Ishikawa (cell line): ENCODE data around the gene NANP.

Experiments
- CEBPB ChIP-seq: IDR thresholded peaks from 2 replicates; pipeline ENCODE4 v1.6.1; 2012
- CREB1 ChIP-seq: IDR thresholded peaks from 2 replicates; pipeline ENCODE4 v1.6.1; 2012; ENCODE audit warnings: low read depth
- EGR1 ChIP-seq: IDR thresholded peaks from 2 replicates; pipeline ENCODE4 v1.6.1; 2012
- EP300 ChIP-seq: IDR thresholded peaks from 2 replicates; pipeline ENCODE4 v1.6.1; 2012; ENCODE audit warnings: borderline replicate concordance
- FOXM1 ChIP-seq: IDR thresholded peaks from 2 replicates; pipeline ENCODE4 v1.6.1; 2012; ENCODE audit warnings: low read depth, borderline replicate concordance
- NFIC ChIP-seq: IDR thresholded peaks from 2 replicates; pipeline ENCODE4 v1.6.1; 2012
- RAD21 ChIP-seq: IDR thresholded peaks from 2 replicates; pipeline ENCODE4 v1.6.1; 2012; ENCODE audit warnings: low read depth
- TAF1 ChIP-seq: IDR thresholded peaks from 2 replicates; pipeline ENCODE4 v1.6.1; 2012; ENCODE audit warnings: low read depth, mild to moderate bottlenecking
- TCF12 ChIP-seq: IDR thresholded peaks from 2 replicates; pipeline ENCODE4 v1.6.1; 2012; ENCODE audit warnings: low read depth
- TEAD4 ChIP-seq: IDR thresholded peaks from 2 replicates; pipeline ENCODE4 v1.6.1; 2012
- USF1 ChIP-seq: IDR thresholded peaks from 2 replicates; pipeline ENCODE4 v1.6.1; 2012
- YY1 ChIP-seq: IDR thresholded peaks from 2 replicates; pipeline ENCODE4 v1.6.1; 2012; ENCODE audit warnings: low read depth
- ZBTB7A ChIP-seq: IDR thresholded peaks from 2 replicates; pipeline ENCODE4 v1.6.1; 2012; ENCODE audit warnings: low read depth
- TF ChIP-seq, protein P1 (sequence below): IDR thresholded peaks from 2 replicates; pipeline ENCODE4 v1.6.1; 2012; ENCODE audit warnings: low read depth, mild to moderate bottlenecking
- TF ChIP-seq, protein P2 (sequence below): IDR thresholded peaks from 2 replicates; pipeline ENCODE4 v1.6.1; 2012

Gene NANP

GRCh38 chr20:25626779-25627178, 3.0 kb upstream of the NANP start:
- TF ChIP-seq EGR1 (no peak), ZBTB7A (no peak), TCF12 (no peak), USF1 (no peak)

DNA sequence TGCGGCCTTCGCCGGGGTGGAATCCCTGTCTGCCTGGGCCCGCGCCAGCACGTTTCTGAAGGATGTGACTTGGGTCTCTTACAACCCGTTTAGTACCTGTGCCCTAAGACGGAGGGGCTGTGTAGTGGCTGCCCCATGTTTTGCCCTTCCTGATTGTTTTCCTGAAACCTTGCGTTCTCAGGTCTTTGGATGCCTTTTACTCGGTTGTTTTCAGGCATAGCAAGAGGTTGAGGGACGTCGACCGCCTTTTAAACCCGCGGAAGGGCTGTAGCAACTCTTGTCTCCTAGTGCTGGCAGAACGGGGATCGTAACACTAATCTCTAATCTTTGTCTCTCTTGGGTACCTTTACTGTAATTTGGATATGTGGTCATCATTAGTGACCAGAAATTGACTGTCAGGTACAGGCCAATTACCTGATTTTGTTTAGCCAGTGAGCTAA, 706 bp upstream of the NANP start:
- TF ChIP-seq NFIC (no peak), EGR1 (no peak), FOXM1 (no peak), ZBTB7A (no peak), TAF1 (no peak), TEAD4 (no peak), USF1 (no peak), RAD21 (no peak)

DNA sequence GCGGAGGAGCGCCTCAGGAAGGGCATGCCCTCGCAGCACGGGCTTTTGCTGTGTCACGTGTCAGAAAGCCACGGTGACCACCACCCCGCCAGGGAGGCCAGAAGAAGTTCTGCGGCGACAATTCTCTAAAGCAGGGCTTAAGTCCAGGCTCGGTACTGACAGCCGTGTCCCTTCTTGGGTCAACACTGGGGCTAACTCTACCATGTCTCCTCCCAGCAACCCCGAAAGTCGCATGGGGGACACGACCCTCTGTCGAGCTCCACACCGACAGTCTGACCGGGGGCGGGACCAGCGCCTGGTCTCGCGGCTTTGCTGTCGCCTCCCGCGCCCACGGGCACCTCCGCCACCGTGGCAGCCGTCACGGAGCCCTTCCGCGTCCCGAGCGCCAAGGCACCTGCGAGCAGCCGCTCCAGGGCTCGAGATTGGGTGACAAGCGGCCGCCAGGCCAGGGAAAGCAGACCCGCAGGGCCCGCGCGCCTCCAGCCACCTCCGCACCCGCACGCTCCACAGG, 534 bp downstream of the NANP start:
- TF ChIP-seq CREB1: no peak
- no peak for TF ChIP-seq YY1
- TF ChIP-seq NFIC: no peak
- TF ChIP-seq EGR1: peak; percentile 54; the same call in 1 of the 2 replicates
- no peak for TF ChIP-seq RAD21
- TF ChIP-seq, protein P1, sequence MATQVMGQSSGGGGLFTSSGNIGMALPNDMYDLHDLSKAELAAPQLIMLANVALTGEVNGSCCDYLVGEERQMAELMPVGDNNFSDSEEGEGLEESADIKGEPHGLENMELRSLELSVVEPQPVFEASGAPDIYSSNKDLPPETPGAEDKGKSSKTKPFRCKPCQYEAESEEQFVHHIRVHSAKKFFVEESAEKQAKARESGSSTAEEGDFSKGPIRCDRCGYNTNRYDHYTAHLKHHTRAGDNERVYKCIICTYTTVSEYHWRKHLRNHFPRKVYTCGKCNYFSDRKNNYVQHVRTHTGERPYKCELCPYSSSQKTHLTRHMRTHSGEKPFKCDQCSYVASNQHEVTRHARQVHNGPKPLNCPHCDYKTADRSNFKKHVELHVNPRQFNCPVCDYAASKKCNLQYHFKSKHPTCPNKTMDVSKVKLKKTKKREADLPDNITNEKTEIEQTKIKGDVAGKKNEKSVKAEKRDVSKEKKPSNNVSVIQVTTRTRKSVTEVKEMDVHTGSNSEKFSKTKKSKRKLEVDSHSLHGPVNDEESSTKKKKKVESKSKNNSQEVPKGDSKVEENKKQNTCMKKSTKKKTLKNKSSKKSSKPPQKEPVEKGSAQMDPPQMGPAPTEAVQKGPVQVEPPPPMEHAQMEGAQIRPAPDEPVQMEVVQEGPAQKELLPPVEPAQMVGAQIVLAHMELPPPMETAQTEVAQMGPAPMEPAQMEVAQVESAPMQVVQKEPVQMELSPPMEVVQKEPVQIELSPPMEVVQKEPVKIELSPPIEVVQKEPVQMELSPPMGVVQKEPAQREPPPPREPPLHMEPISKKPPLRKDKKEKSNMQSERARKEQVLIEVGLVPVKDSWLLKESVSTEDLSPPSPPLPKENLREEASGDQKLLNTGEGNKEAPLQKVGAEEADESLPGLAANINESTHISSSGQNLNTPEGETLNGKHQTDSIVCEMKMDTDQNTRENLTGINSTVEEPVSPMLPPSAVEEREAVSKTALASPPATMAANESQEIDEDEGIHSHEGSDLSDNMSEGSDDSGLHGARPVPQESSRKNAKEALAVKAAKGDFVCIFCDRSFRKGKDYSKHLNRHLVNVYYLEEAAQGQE: 0 out of 2 replicates have a peak, but pooled peaks have one; percentile 19
- TF ChIP-seq CEBPB: no peak
- TF ChIP-seq ZBTB7A: no peak
- no peak; the same call in 1 of the 2 replicates for TF ChIP-seq TAF1
- no peak for TF ChIP-seq FOXM1
- TF ChIP-seq, protein P2, sequence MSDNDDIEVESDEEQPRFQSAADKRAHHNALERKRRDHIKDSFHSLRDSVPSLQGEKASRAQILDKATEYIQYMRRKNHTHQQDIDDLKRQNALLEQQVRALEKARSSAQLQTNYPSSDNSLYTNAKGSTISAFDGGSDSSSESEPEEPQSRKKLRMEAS: peak; percentile 79
- no peak for TF ChIP-seq TCF12
- TF ChIP-seq USF1: peak; percentile 79
- TF ChIP-seq TEAD4: no peak
- no peak for TF ChIP-seq EP300

GRCh38 chr20:25622450-25623224, 1.2 kb downstream of the NANP start:
- TF ChIP-seq, protein P1: no peak
- no peak for TF ChIP-seq CREB1
- TF ChIP-seq TAF1: no peak
- no peak for TF ChIP-seq USF1
- TF ChIP-seq EGR1: no peak
- TF ChIP-seq YY1: no peak
- TF ChIP-seq TEAD4: no peak
- TF ChIP-seq EP300: no peak
- TF ChIP-seq, protein P2: no peak
- TF ChIP-seq NFIC: no peak

GRCh38 chr20:25622049-25622448, 1.8 kb downstream of the NANP start:
- no peak for TF ChIP-seq ZBTB7A
- TF ChIP-seq FOXM1: no peak
- TF ChIP-seq, protein P2: no peak
